OCI-LY3 (cell line): ENCODE measurements around the gene FNIP2.

ENCODE experiments used
- EZH2phosphoT487 ChIP-seq: fragments of 200-600 bp; shearing (Covaris generic); IDR thresholded peaks from 2 replicates; pipeline ENCODE4 v1.6.1; 2018; ENCODE audit warnings: antibody characterized with exemption, mixed run types, low read depth
- TF ChIP-seq, protein P1 (sequence below): fragments of 200-600, 300-600 bp; sonication (generic); IDR thresholded peaks from 2 replicates; pipeline ENCODE4 v1.5.1; 2014; ENCODE audit warnings: antibody characterized with exemption, low read length, low read depth

GRCh38 chr4:158817562-158818296, 48.9 kb downstream of the FNIP2 start:
- TF ChIP-seq, protein P1, sequence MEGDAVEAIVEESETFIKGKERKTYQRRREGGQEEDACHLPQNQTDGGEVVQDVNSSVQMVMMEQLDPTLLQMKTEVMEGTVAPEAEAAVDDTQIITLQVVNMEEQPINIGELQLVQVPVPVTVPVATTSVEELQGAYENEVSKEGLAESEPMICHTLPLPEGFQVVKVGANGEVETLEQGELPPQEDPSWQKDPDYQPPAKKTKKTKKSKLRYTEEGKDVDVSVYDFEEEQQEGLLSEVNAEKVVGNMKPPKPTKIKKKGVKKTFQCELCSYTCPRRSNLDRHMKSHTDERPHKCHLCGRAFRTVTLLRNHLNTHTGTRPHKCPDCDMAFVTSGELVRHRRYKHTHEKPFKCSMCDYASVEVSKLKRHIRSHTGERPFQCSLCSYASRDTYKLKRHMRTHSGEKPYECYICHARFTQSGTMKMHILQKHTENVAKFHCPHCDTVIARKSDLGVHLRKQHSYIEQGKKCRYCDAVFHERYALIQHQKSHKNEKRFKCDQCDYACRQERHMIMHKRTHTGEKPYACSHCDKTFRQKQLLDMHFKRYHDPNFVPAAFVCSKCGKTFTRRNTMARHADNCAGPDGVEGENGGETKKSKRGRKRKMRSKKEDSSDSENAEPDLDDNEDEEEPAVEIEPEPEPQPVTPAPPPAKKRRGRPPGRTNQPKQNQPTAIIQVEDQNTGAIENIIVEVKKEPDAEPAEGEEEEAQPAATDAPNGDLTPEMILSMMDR, result no peak
- no peak for TF ChIP-seq EZH2phosphoT487
